HepG2 (cell line): ENCODE measurements around the gene RGL1. TPM values are rescaled to one million over a fixed set of nuclear protein-coding genes. Genes with fewer than 3 reads are reported as not detected.

Experiments
- CEBPG ChIP-seq: IDR thresholded peaks from 2 replicates; pipeline ENCODE4 v1.6.1; 2016
- CHD4 ChIP-seq: fragments of 200-600 bp; sonication (generic); IDR thresholded peaks from 2 replicates; pipeline ENCODE4 v1.7.0; 2017; ENCODE audit warnings: mild to moderate bottlenecking, low read length, borderline replicate concordance
- DMAP1 ChIP-seq: IDR thresholded peaks from 2 replicates; pipeline ENCODE4 v1.6.1; 2016
- HNF4A ChIP-seq: sonication (generic); formaldehyde crosslinking; IDR thresholded peaks from 2 replicates; pipeline ENCODE4 v1.4.0; 2020; ENCODE audit warnings: missing genetic modification reagents
- MED8 ChIP-seq: sonication (generic); formaldehyde crosslinking; IDR thresholded peaks from 2 replicates; pipeline ENCODE4 v1.8.1; 2023; ENCODE audit warnings: mild to moderate bottlenecking, missing genetic modification reagents; ENCODE audit not compliant: insufficient replicate concordance
- MTA1 ChIP-seq: sonication (generic); formaldehyde crosslinking; IDR thresholded peaks from 2 replicates; pipeline ENCODE4 v1.4.0; 2020; ENCODE audit warnings: missing genetic modification reagents, mild to moderate bottlenecking, borderline replicate concordance
- MTF2 ChIP-seq: sonication (generic); formaldehyde crosslinking; IDR thresholded peaks from 2 replicates; pipeline ENCODE4 v1.5.0; 2020; ENCODE audit warnings: missing genetic modification reagents, borderline replicate concordance
- PHB2 ChIP-seq: fragments of 450-650 bp; IDR thresholded peaks from 2 replicates; pipeline ENCODE4 v1.6.1; 2018; ENCODE audit not compliant: partially characterized antibody
- POLR2A ChIP-seq, 2 experiments: IDR thresholded peaks; 2 replicates each; pipeline ENCODE4 v1.6.1; 2011; ENCODE audit warnings: low read depth in 2 of 2, low read length in 2 of 2, mild to moderate bottlenecking in 1 of 2, moderate library complexity in 1 of 2; ENCODE audit not compliant: insufficient read depth in 1 of 2
- SMYD3 ChIP-seq: sonication (generic); formaldehyde crosslinking; IDR thresholded peaks from 2 replicates; pipeline ENCODE4 v1.8.1; 2023; ENCODE audit warnings: mild to moderate bottlenecking, missing genetic modification reagents
- ZFP36L1 ChIP-seq: sonication (generic); formaldehyde crosslinking; IDR thresholded peaks from 2 replicates; pipeline ENCODE4 v1.8.0; 2022; ENCODE audit warnings: mild to moderate bottlenecking, missing genetic modification reagents, moderate library complexity
- polyA plus RNA-seq, 8 experiments: library from polyadenylated mRNA; depleted of rRNA in 3 of 8; stranded (reverse) in 7 of 8; unstranded in 1 of 8; fragments of >200 nt; fragmentation: Illumina TruSeq in 4 of 8; extraction: Trizol in 4 of 8; gene quantifications; 2 replicates each; pipeline versions ENCODE4 v1.2.1 to v1.2.3, GENCODE V29; 2011 to 2016; ENCODE audit warnings: low read depth in 4 of 8, missing spikeins in 1 of 8, mixed read lengths in 1 of 8; ENCODE audit not compliant: insufficient read depth in 1 of 8
- total RNA-seq, 5 experiments: library from RNA; depleted of rRNA; stranded (reverse); fragments of >200 nt; fragmentation: Illumina TruSeq; extraction: Trizol; gene quantifications; 2 replicates each; pipeline ENCODE4 v1.2.3, GENCODE V29; 2016; ENCODE audit warnings: low read depth in 1 of 5
- TF ChIP-seq, protein P1 (sequence below): fragments of 450-650 bp; IDR thresholded peaks from 2 replicates; pipeline ENCODE4 v1.6.1; 2017
- TF ChIP-seq, protein P2 (sequence below): sonication (generic); formaldehyde crosslinking; IDR thresholded peaks from 2 replicates; pipeline ENCODE4 v1.4.0; 2020; ENCODE audit warnings: missing genetic modification reagents

Gene RGL1
- total and polyA plus RNA-seq, 2 of the 13 experiments (the other 11 are each of a cell fraction or from before 2014, with no cell fraction given): 3.5 to 4.7 TPM

DNA sequence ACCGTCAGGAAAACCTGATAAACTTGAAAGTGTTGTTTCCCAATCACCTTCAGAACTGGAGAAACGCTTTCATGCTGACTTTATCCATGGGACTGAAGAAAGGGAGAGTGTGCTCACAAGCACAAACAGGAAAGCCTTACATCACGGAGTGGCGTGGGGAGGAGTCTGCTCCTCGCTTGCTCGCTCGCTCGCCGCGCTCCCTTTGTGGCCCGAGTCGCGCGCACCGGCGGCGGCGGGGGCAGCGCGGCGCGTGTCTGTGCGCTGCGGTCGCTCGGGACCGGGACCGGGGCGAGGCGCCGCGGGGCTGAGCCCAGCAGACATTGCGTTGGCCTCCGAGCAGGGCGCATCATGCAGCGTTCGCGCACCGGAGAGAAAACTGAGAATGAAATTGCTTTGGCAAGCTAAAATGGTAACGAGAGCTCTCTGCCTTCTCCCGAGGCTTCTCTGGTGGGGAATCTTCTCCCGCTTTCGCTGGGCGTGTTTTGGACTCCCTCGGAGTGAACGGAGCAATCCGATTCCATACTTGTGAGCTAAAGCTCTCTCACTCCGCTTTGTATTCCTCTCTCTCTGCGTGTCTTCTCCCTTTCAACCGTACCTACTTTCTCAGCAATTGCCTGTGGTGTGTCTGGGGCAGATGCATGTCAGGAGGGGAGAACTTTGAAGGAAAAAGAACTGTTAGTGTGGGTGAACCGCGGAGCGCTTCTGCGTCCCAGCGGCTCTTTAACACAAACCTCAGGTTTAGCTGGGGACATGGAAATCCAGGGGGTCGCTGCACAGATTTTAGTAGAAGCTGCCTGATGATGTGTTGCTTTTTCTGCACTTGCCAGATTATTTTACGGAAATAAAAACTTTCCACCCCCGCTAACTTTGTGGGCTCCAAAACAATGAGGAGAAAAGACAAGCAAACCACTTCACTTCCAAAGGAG is at the start of gene RGL1 (continued):
- TF ChIP-seq POLR2A (IDR thresholded peaks at IDR 0.05; ENCODE audit: insufficient read depth in 1 of 2, low read depth in 2 of 2, low read length in 2 of 2) (peak in 1 of 2 experiments; percentile 60; a peak in 2 of 4 replicates), MTA1 (CRISPR knock-in tag) (peak; percentile 48; the same call in 1 of the 2 replicates), DMAP1 (CRISPR knock-in tag) (peak; percentile 28; the same call in 1 of the 2 replicates), HNF4A (CRISPR knock-in tag) (no peak), PHB2 (no peak), CHD4 (no peak), SMYD3 (CRISPR knock-in tag) (no peak), CEBPG (CRISPR knock-in tag) (peak; percentile 27; the same call in 1 of the 2 replicates), MTF2 (CRISPR knock-in tag) (no peak), MED8 (CRISPR knock-in tag) (no peak), ZFP36L1 (CRISPR knock-in tag) (no peak)
- TF ChIP-seq, protein P1, sequence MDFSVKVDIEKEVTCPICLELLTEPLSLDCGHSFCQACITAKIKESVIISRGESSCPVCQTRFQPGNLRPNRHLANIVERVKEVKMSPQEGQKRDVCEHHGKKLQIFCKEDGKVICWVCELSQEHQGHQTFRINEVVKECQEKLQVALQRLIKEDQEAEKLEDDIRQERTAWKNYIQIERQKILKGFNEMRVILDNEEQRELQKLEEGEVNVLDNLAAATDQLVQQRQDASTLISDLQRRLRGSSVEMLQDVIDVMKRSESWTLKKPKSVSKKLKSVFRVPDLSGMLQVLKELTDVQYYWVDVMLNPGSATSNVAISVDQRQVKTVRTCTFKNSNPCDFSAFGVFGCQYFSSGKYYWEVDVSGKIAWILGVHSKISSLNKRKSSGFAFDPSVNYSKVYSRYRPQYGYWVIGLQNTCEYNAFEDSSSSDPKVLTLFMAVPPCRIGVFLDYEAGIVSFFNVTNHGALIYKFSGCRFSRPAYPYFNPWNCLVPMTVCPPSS: no peak
- TF ChIP-seq, protein P2, sequence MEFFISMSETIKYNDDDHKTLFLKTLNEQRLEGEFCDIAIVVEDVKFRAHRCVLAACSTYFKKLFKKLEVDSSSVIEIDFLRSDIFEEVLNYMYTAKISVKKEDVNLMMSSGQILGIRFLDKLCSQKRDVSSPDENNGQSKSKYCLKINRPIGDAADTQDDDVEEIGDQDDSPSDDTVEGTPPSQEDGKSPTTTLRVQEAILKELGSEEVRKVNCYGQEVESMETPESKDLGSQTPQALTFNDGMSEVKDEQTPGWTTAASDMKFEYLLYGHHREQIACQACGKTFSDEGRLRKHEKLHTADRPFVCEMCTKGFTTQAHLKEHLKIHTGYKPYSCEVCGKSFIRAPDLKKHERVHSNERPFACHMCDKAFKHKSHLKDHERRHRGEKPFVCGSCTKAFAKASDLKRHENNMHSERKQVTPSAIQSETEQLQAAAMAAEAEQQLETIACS (CRISPR knock-in tag): peak; percentile 66
